GM21737 (cell line): ENCODE data around the gene TENT5D.
"Not testable (repeated sequence)": the region's sequence is repeated elsewhere in the genome, so short reads cannot be mapped to it uniquely, and the experiment has no call there.

Experiments used
- ATAC-seq: cut with Tn5 transposase; IDR thresholded peaks from one replicate; pipeline ENCODE4 v1.9.1; 2021; ENCODE audit warnings: mild to moderate bottlenecking, moderate library complexity; ENCODE audit not compliant: unreplicated experiment

Gene TENT5D

GRCh38 chrX:80420147-80420546 is at the start of gene TENT5D:
Gene TENT5D (plus strand): TSS chrX:80420447. CDS start chrX:80442540, 22,093 bp downstream.
- no peak for ATAC-seq

DNA sequence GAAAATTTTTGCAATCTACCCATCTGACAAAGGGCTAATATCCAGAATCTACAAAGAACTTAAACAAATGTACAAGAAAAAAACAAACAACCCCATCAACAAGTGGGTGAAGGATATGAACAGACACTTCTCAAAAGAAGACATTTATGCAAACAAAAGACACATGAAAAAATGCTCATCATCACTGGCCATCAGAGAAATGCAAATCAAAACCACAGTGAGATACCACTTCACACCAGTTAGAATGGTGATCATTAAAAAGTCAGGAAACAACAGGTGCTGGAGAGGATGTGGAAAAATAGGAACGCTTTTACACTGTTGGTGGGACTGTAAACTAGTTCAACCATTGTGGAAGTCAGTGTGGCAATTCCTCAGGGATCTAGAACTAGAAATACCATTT is 34.6 kb upstream of the TENT5D start:
- ATAC-seq: not testable (repeated sequence)

DNA sequence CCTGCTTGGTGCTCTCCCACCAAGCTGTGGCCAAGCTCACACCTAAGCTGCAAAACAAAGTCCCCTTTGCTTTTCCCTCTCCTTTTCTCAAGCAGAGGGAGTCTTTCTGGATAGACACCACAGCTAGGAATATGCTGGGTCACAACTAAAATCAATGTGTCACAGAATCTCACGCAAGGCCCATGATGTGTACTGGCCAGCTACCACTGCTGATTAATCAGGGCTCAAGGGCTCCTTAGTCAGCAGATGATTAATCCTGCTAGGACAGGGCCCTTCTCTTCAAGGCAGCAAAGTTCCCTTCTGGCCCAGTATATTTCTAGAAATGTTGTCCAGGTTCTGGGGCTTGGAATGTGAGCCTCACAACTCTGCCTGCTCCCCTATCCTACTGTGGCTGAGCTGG is 32.0 kb upstream of the TENT5D start:
- no peak for ATAC-seq

GRCh38 chrX:80412042-80412441 is 8.2 kb upstream of the TENT5D start:
- ATAC-seq: no peak

DNA sequence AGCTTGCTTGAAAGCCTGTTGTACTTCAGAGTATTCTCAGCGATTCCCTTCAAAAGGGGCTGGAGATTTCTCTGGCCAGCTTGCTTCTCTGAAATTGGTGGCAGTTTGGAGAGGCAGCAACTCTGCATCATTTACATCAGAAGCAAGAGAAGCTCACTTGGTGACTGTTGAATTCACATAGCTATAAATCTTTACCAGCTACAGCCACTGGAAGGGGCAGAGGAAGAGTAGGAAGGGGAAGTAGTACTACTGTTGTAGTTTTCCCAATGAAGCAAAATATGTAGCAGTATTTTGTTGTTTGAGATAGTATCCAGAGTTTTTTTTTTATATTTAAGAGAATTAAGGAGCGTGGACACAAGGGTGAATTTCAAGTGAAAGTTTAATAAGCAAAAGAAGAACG is 2.8 kb downstream of the TENT5D start:
- ATAC-seq: no peak

GRCh38 chrX:80423744-80424143 is 3.5 kb downstream of the TENT5D start:
- no peak for ATAC-seq

DNA sequence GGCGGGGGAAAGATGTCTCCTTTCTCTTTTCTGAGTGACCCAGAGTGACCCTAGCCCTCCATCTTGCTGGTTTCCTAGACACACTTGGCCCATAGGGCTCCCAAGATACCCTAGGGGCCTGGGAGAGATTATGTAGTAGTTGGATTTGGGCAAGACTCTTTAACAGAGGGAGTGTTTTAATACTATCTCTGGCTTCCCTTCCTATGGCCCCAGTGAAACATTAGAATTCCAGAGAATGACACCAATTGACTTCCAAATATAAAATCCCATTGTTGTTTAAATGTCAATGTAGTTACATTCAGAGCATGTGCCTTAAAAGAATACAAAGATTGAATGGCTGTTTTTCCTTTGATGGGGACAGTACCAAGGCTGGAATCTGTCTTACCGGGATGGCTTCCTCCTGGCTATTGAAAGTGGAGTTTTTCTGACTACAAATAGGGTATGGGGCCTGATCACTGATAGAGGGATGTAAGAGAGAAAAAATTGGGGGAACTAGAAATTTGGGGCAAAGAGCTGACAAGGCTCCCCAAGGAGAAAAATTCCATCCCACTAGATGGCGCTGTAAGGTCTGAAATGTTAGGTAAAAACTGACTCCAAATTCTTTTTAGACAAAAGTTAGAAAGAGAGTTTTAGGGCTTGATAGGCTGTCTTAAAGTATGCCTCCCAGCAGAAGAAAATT is 10.7 kb downstream of the TENT5D start:
- ATAC-seq: no peak

DNA sequence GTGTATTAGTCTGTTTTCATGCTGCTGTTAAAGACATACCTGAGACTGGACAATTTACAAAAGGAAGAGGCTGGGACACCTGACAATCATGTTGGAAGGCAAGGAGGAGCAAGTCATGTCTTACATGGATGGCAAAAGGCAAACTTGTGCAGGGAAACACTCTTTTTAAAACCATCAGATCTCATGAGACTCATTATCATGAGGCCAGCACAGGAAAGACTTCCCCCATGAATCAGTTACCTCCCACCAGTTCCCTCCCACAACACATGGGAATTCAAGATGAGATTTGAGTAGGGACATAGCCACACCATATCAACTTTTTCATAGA is 11.2 kb downstream of the TENT5D start:
- no peak for ATAC-seq

- ATAC-seq: no peak
These were observed 12.2 kb downstream of the TENT5D start for GRCh38 chrX:80432441-80432840.

- ATAC-seq: no peak
These were observed 12.6 kb downstream of the TENT5D start for GRCh38 chrX:80432863-80433262.

GRCh38 chrX:80468166-80468565 is 47.9 kb downstream of the TENT5D start:
- not testable (repeated sequence) for ATAC-seq

GRCh38 chrX:80471582-80471981 is 51.3 kb downstream of the TENT5D start:
- no peak for ATAC-seq

- no peak for ATAC-seq
These were observed 65.3 kb downstream of the TENT5D start for GRCh38 chrX:80485543-80485942.

- no peak for ATAC-seq
These were observed 66.1 kb downstream of the TENT5D start for GRCh38 chrX:80486299-80486698.

- ATAC-seq: no peak
These were observed 68.9 kb downstream of the TENT5D start for GRCh38 chrX:80489166-80489565.
